ENCODE results near the gene HSPBP1. TPM values are rescaled to one million over a fixed set of nuclear protein-coding genes. Genes with fewer than 3 reads are reported as not detected.
A peak's percentile ranks its signal among the peaks of the same experiment; 100 is the strongest.

The HSPBP1 gene
- total RNA-seq, 1 donor: 25.0 TPM

- DNase-seq (ENCODE audit: low read depth): no peak
- no peak for TF ChIP-seq CTCF (IDR thresholded peaks at IDR 0.05; ENCODE audit: insufficient read depth, low read depth, low read length)
Measured at GRCh38 chr19:55300886-55301458, 21.1 kb upstream of the HSPBP1 start.

GRCh38 chr19:55299991-55300390 is 20.1 kb upstream of the HSPBP1 start:
- DNase-seq (ENCODE audit: low read depth): no peak
- no peak for TF ChIP-seq CTCF (IDR thresholded peaks at IDR 0.05; ENCODE audit: insufficient read depth, low read depth, low read length)
- no peak overlapping the region for H3K4me3 ChIP-seq (ENCODE audit: low read depth, low read length)

More at GRCh38 chr19:55300886-55301458, 21.1 kb upstream of the HSPBP1 start:
- H3K4me3 ChIP-seq (ENCODE audit: low read depth, low read length): no peak overlapping the region

GRCh38 chr19:55297267-55297666 is 17.4 kb upstream of the HSPBP1 start:
- no peak for DNase-seq (ENCODE audit: low read depth)
- no peak for TF ChIP-seq CTCF (IDR thresholded peaks at IDR 0.05; ENCODE audit: insufficient read depth, low read depth, low read length)
- H3K4me3 ChIP-seq (ENCODE audit: low read depth, low read length): no peak overlapping the region

- no peak overlapping the region for H3K4me3 ChIP-seq (ENCODE audit: low read depth, low read length)
- no peak for DNase-seq (ENCODE audit: low read depth)
- no peak for TF ChIP-seq CTCF (IDR thresholded peaks at IDR 0.05; ENCODE audit: insufficient read depth, low read depth, low read length)
Measured at GRCh38 chr19:55289117-55289796, 9.3 kb upstream of the HSPBP1 start.

GRCh38 chr19:55287361-55288079 is 7.6 kb upstream of the HSPBP1 start:
- no peak overlapping the region for H3K4me3 ChIP-seq (ENCODE audit: low read depth, low read length)
- no peak for TF ChIP-seq CTCF (IDR thresholded peaks at IDR 0.05; ENCODE audit: insufficient read depth, low read depth, low read length)
- no peak for DNase-seq (ENCODE audit: low read depth)

GRCh38 chr19:55285229-55285890 is 5.5 kb upstream of the HSPBP1 start:
- peak overlapping the region; percentile 45 for H3K4me3 ChIP-seq (ENCODE audit: low read depth, low read length)
- no peak for DNase-seq (ENCODE audit: low read depth)
- TF ChIP-seq CTCF (IDR thresholded peaks at IDR 0.05; ENCODE audit: insufficient read depth, low read depth, low read length): no peak

Data from fibroblast of villous mesenchyme (primary cell).